K562 (cell line): ENCODE results near the gene CMIP. TPM values are rescaled to one million over a fixed set of nuclear protein-coding genes. Genes with fewer than 3 reads are reported as not detected.

Experiments
- ATAC-seq: fragments of 200-7000 bp; cut with Tn5 transposase; 3 replicates; pipeline ENCODE4 v1.9.1; 2020; ENCODE audit warnings: moderate library complexity
- BruUV-seq: library from RNA; stranded (reverse); fragments of 400-500 nt; replicated peaks from 2 replicates; lab custom pipeline; 2021; lab: Mats Ljungman, UMichigan
- CTCF ChIA-PET: fragments of 300-600 bp; formaldehyde crosslinking; extraction: SDS; loops from one replicate; lab custom pipeline; 2021; ENCODE audit warnings: low intra/inter-chr PET ratio; lab: Yijun Ruan, JAX
- POLR2A ChIA-PET: fragments of 300-600, 350-650 bp; sonication (Branson Sonifier 250); formaldehyde crosslinking; extraction: SDS; loops from one replicate; lab custom pipeline; 2021; ENCODE audit warnings: antibody characterized with exemption, inconsistent platforms; lab: Yijun Ruan, JAX
- DNase-seq, 4 experiments: peaks; one replicate each; pipeline versions ENCODE4 v3.0.0 to v3.0.0-alpha.2; 2011 to 2018; ENCODE audit warnings: low spot score in 3 of 4, mixed read lengths in 3 of 4; ENCODE audit errors: extremely low read depth in 1 of 4
- FAIRE-seq: peaks from 2 replicates; lab custom pipeline; 2011; peaks lifted over from hg19 to GRCh38; lab: Jason Lieb, UNC
- H2AFZ ChIP-seq: 2 replicates; pipeline ENCODE4 v1.6.0; 2011; ENCODE audit warnings: low read depth, low read length, control low read depth, inconsistent platforms
- H3K27ac ChIP-seq: fragments of 200-600 bp; 3 replicates; pipeline ENCODE4 v1.8.0; 2011; ENCODE audit warnings: low read depth, mild to moderate bottlenecking, control low read depth, inconsistent platforms, low read length, moderate library complexity, mixed read lengths; ENCODE audit errors: extremely low read depth
- H3K27me3 ChIP-seq, 2 experiments: fragments of 300-600 bp in 1 of 2; 2 replicates in 1 of 2; 3 replicates in 1 of 2; pipeline versions ENCODE4 v1.6.0 to v1.8.0; 2011; ENCODE audit warnings: inconsistent platforms in 2 of 2, low read length in 2 of 2, mild to moderate bottlenecking in 1 of 2, mixed read lengths in 1 of 2, moderate library complexity in 1 of 2; ENCODE audit not compliant: control insufficient read depth in 2 of 2, insufficient read depth in 2 of 2
- H3K36me3 ChIP-seq: fragments of 300-600 bp; 3 replicates; pipeline ENCODE4 v1.8.0; 2011; ENCODE audit warnings: mild to moderate bottlenecking, low read length, inconsistent platforms; ENCODE audit not compliant: control insufficient read depth, insufficient read depth
- H3K4me1 ChIP-seq, 2 experiments: fragments of 200-600 bp in 1 of 2; replicated peaks in 1 of 2; 2 replicates in 1 of 2; 3 replicates in 1 of 2; pipeline versions ENCODE4 v1.5.1 to v1.8.0; 2011; ENCODE audit warnings: inconsistent platforms in 2 of 2, low read length in 2 of 2, mild to moderate bottlenecking in 1 of 2, mixed read lengths in 1 of 2, moderate library complexity in 1 of 2; ENCODE audit not compliant: control insufficient read depth in 2 of 2, insufficient read depth in 2 of 2
- H3K4me2 ChIP-seq: 2 replicates; pipeline ENCODE4 v1.6.1; 2011; ENCODE audit warnings: low read length, control low read depth, inconsistent platforms, mixed read lengths; ENCODE audit not compliant: insufficient read depth
- H3K4me3 ChIP-seq: fragments of 200-600 bp; sonication (generic), shearing (Covaris generic); 2 replicates; pipeline ENCODE4 v1.5.1; 2016; ENCODE audit warnings: control low read depth, inconsistent platforms
- H3K79me2 ChIP-seq: fragments of 200-600 bp; 3 replicates; pipeline ENCODE4 v1.8.0; 2011; ENCODE audit warnings: low read length, inconsistent platforms; ENCODE audit not compliant: control insufficient read depth, insufficient read depth
- H3K9ac ChIP-seq, 2 experiments: 2 replicates each; pipeline versions ENCODE4 v1.6.0 to v1.6.1; 2011; ENCODE audit warnings: low read depth in 2 of 2, low read length in 2 of 2, control low read depth in 1 of 2, inconsistent platforms in 1 of 2, mild to moderate bottlenecking in 1 of 2, mixed read lengths in 1 of 2; ENCODE audit not compliant: insufficient read depth in 1 of 2
- H3K9me1 ChIP-seq: one replicate; pipeline ENCODE4 v1.6.0; 2011; ENCODE audit warnings: inconsistent platforms, mild to moderate bottlenecking, low read length, moderate library complexity; ENCODE audit not compliant: control insufficient read depth, insufficient read depth
- H3K9me3 ChIP-seq: replicated peaks from 2 replicates; pipeline ENCODE4 v1.5.1; 2011; ENCODE audit warnings: low read depth, low read length, inconsistent platforms; ENCODE audit not compliant: control insufficient read depth, insufficient read depth
- H4K20me1 ChIP-seq: replicated peaks from 2 replicates; pipeline ENCODE4 v1.6.1; 2011; ENCODE audit warnings: low read length, inconsistent platforms, mixed read lengths; ENCODE audit not compliant: control insufficient read depth, insufficient read depth
- CBFA2T3 ChIP-seq: fragments of 450-650 bp; IDR thresholded peaks from 2 replicates; pipeline ENCODE4 v1.6.1; 2017
- CBFB ChIP-seq: sonication (generic); formaldehyde crosslinking; IDR thresholded peaks from 2 replicates; pipeline ENCODE4 v1.4.0; 2020; ENCODE audit warnings: mild to moderate bottlenecking, missing genetic modification reagents
- HDAC2 ChIP-seq: fragments of 450-650 bp; IDR thresholded peaks from 2 replicates; pipeline ENCODE4 v1.6.1; 2016; ENCODE audit warnings: mild to moderate bottlenecking
- ID3 ChIP-seq, 2 experiments: fragments of 250-450 bp in 1 of 2; fragments of 450-650 bp in 1 of 2; sonication (Bioruptor Pico) in 1 of 2; IDR thresholded peaks; 2 replicates each; pipeline versions ENCODE4 v1.6.1 to v1.8.0; 2016 to 2021; ENCODE audit warnings: mild to moderate bottlenecking in 2 of 2, moderate library complexity in 2 of 2, missing compliant biosample characterization in 1 of 2, missing genetic modification characterization in 1 of 2
- PHB2 ChIP-seq: fragments of 450-650 bp; IDR thresholded peaks from 2 replicates; pipeline ENCODE4 v1.6.1; 2017; ENCODE audit warnings: low read depth
- RCOR1 ChIP-seq, 2 experiments: IDR thresholded peaks; 2 replicates each; pipeline ENCODE4 v1.6.1; 2012; ENCODE audit warnings: low read depth in 2 of 2, low read length in 2 of 2, borderline replicate concordance in 1 of 2, improper control_type of control experiment in 1 of 2
- TCF3 ChIP-seq: sonication (generic); formaldehyde crosslinking; IDR thresholded peaks from 2 replicates; pipeline ENCODE4 v1.4.0; 2020; ENCODE audit warnings: mild to moderate bottlenecking, missing genetic modification reagents
- TCFL5 ChIP-seq: fragments of 250-450 bp; sonication (Bioruptor Pico); conservative IDR thresholded peaks from 2 replicates; pipeline ENCODE4 v1.6.1; 2021; ENCODE audit warnings: mild to moderate bottlenecking, moderate library complexity, matching md5 sums
- ZNF232 ChIP-seq: sonication (generic); formaldehyde crosslinking; IDR thresholded peaks from 2 replicates; pipeline ENCODE4 v1.8.0; 2022; ENCODE audit warnings: mild to moderate bottlenecking, missing genetic modification reagents
- WGBS: fragments of 100-300 bp; shearing (Covaris generic); methylation state at CpG from one replicate; pipeline ENCODE4 v1.1.6; 2016; ENCODE audit warnings: low coverage, mixed read lengths; ENCODE audit not compliant: insufficient coverage; ENCODE audit errors: missing lambda C conversion rate; 5-methylcytosine and 5-hydroxymethylcytosine counted together
- in situ Hi-C: fragments of 300-500 bp; cut with MboI; formaldehyde crosslinking; loops from 4 replicates; pipeline ENCODE4 v1.15.0; 2018; ENCODE audit warnings: inconsistent platforms, mixed read lengths
- intact Hi-C: fragments of 100-400 bp; cut with micrococcal nuclease; formaldehyde crosslinking; loops from 2 replicates; pipeline ENCODE4 v1.14.2; 2022
- polyA plus RNA-seq, 8 experiments: library from polyadenylated mRNA; depleted of rRNA in 4 of 8; stranded (reverse) in 5 of 8; unstranded in 3 of 8; fragments of >200 nt; fragmentation: Nextera tagmentation in 2 of 8; fragmentation: Illumina TruSeq in 1 of 8; extraction: Ambion mirVana in 2 of 8; extraction: Trizol in 1 of 8; gene quantifications; 2 replicates each; pipeline versions ENCODE4 v1.2.1 to v1.2.3, GENCODE V29; 2011 to 2014; ENCODE audit warnings: inconsistent platforms in 1 of 8, missing spikeins in 1 of 8
- total RNA-seq, 7 experiments: library from RNA; depleted of rRNA in 6 of 7; stranded (reverse); fragments of >200 nt in 6 of 7; fragmentation: Illumina TruSeq in 2 of 7; extraction: Trizol in 2 of 7; gene quantifications; 2 replicates each; pipeline versions ENCODE4 v1.2.1 to v1.2.3, GENCODE V29; 2011 to 2021; ENCODE audit warnings: low replicate concordance in 1 of 7

The CMIP gene
- total and polyA plus RNA-seq, 9 of the 15 experiments (the other 6 are each of a cell fraction or from before 2014, with no cell fraction given) = 0.94 to 82.5 (median 10.3) TPM

GRCh38 chr16:81394966-81395655 is 49.5 kb upstream of the CMIP start (continued):
- TF ChIP-seq ID3 (CRISPR knock-in tag; IDR thresholded peaks at IDR 0.05) = no peak
- TF ChIP-seq ID3 (tag; IDR thresholded peaks at IDR 0.05) = no peak
- no peak for TF ChIP-seq CBFB (CRISPR knock-in tag)

GRCh38 chr16:81397058-81397878 is 47.3 kb upstream of the CMIP start:
- H3K27me3 ChIP-seq = peaks cover 8 to 25% of the 10 kb centered on the region in 2 experiments; a peak in 4 of 5 replicates
- DNase-seq (peak in 1 of 4 experiments; percentile 42), FAIRE-seq (peak; percentile 61), ATAC-seq (peak; percentile 57)
- no peaks in the 10 kb centered on the region for H4K20me1 ChIP-seq
- ChIA-PET POLR2A (no interaction called here), CTCF (interaction anchor here (0.6 kb wide), 1 partner anchor 317 kb away, joined by 3 read pairs; no protein-coding TSS in a partner anchor)
- in situ Hi-C loops (no loop called here), intact Hi-C loops (no loop called here)
- BruUV-seq = no TSS peak
- H3K79me2 ChIP-seq = no peaks in the 10 kb centered on the region
- H3K9ac ChIP-seq = peak overlapping the region in 1 of 2 experiments; percentile 64; a peak in 1 of 4 replicates
- no peak overlapping the region for H3K27ac ChIP-seq
- 0 out of 2 replicates have a peak, but pooled peaks have one; percentile 5 for TF ChIP-seq CBFA2T3
- no peak for TF ChIP-seq HDAC2
- TF ChIP-seq ZNF232 (CRISPR knock-in tag) = no peak
- peak; percentile 22; the same call in 1 of the 2 replicates for TF ChIP-seq TCF3 (CRISPR knock-in tag)
- no peak for TF ChIP-seq TCFL5 (CRISPR knock-in tag)
- TF ChIP-seq PHB2 = no peak
- 0 out of 4 replicates have a peak, but pooled peaks of 1 of the 2 experiments have one; percentile 5 for TF ChIP-seq RCOR1 (IDR thresholded peaks at IDR 0.05; ENCODE audit: borderline replicate concordance in 1 of 2, low read depth in 2 of 2, low read length in 2 of 2)
- H3K9me3 ChIP-seq = no peaks in the 10 kb centered on the region
- no peaks in the 10 kb centered on the region for H3K9me1 ChIP-seq
- H3K4me3 ChIP-seq = no peak overlapping the region
- H2AFZ ChIP-seq = no peak overlapping the region
- peaks cover 0 to 9% of the 10 kb centered on the region in 2 experiments; a peak in 2 of 5 replicates for H3K4me1 ChIP-seq
- 15% methylated on average over 21 of the region's 21 CpGs for WGBS
- H3K4me2 ChIP-seq = no peak overlapping the region
- H3K36me3 ChIP-seq = no peaks in the 10 kb centered on the region
